C4-2B (cell line): ENCODE data around the gene PTGR1.

Source experiments
- ZFX ChIP-seq: fragments of 450-650 bp; IDR thresholded peaks from 2 replicates; pipeline ENCODE4 v1.6.1; 2017
- TF ChIP-seq, protein P1 (sequence below): fragments of 450-650 bp; conservative IDR thresholded peaks from 2 replicates; pipeline ENCODE4 v1.5.1; 2017; ENCODE audit warnings: mild to moderate bottlenecking

DNA sequence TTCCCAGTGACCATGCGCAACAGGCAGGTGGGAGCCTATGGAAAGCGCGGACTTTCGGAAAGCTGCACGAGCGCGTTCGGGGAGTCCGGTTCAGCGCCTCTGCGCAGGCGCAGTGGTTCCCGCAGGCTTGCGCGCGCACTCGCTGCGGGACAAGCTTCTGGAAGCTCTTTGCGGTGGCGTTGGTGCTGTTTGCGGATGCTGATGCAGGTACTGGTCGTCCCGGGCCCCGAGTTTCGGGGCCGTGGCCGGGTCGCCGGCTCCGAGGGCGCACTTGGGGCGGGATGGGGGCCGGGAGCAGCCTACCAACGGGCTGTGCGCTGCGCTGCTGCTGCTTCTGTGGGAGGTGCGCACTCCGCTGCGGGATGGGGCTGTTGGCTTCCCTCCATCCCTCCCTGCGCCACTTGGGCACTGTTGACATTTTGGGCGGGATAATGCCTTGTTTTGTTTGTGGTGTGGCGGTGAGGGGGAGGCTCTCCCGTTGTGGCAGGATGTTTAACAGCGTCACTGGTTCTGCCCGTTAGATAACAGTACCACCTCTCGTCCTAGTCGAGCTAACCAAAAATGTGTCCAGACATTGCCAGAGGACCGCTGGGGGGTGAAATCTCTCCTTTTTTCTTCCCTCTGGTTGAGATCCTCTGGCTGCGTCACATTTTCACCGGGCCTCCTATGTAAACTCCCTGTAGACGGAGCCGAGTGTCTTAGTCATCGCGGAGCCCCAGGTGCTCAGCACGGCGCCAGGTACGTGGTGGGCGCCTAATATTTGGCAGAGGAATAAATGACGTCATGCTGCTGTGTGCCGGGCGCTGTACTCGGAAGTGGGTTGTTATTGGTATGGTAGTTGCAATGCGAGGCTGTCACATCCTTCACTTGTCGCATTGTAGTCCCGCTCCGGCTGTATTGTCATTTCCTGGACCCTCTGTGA, 74.1 kb downstream of the PTGR1 start, which contains the start of gene ZNF483:
- TF ChIP-seq, protein P1, sequence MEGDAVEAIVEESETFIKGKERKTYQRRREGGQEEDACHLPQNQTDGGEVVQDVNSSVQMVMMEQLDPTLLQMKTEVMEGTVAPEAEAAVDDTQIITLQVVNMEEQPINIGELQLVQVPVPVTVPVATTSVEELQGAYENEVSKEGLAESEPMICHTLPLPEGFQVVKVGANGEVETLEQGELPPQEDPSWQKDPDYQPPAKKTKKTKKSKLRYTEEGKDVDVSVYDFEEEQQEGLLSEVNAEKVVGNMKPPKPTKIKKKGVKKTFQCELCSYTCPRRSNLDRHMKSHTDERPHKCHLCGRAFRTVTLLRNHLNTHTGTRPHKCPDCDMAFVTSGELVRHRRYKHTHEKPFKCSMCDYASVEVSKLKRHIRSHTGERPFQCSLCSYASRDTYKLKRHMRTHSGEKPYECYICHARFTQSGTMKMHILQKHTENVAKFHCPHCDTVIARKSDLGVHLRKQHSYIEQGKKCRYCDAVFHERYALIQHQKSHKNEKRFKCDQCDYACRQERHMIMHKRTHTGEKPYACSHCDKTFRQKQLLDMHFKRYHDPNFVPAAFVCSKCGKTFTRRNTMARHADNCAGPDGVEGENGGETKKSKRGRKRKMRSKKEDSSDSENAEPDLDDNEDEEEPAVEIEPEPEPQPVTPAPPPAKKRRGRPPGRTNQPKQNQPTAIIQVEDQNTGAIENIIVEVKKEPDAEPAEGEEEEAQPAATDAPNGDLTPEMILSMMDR = no peak
- no peak for TF ChIP-seq ZFX
